ENCODE measurements around the gene TGFBR3. TPM values are rescaled to one million over a fixed set of nuclear protein-coding genes. Genes with fewer than 3 reads are reported as not detected.

TGFBR3 gene
- polyA plus RNA-seq, 3 donors = 91.8 to 124 (median 95.6) TPM

GRCh38 chr1:91776068-91776794 lies 109.7 kb downstream of the TGFBR3 start:
- DNase-seq (ENCODE audit: extremely low read depth in 1 of 11, low read depth in 9 of 11, low spot score in 4 of 11) = no peak

GRCh38 chr1:91775227-91775626 lies 110.7 kb downstream of the TGFBR3 start:
- no peak for DNase-seq (ENCODE audit: extremely low read depth in 1 of 11, low read depth in 9 of 11, low spot score in 4 of 11)

- DNase-seq (ENCODE audit: extremely low read depth in 1 of 11, low read depth in 9 of 11, low spot score in 4 of 11) = no peak
Observed at GRCh38 chr1:91774520-91775203, 111.3 kb downstream of the TGFBR3 start.

- DNase-seq (ENCODE audit: extremely low read depth in 1 of 11, low read depth in 9 of 11, low spot score in 4 of 11) = no peak
Observed at GRCh38 chr1:91771717-91772116, 114.2 kb downstream of the TGFBR3 start.

GRCh38 chr1:91770667-91771268 lies 115.2 kb downstream of the TGFBR3 start:
- DNase-seq (ENCODE audit: extremely low read depth in 1 of 11, low read depth in 9 of 11, low spot score in 4 of 11) = no peak

GRCh38 chr1:91769742-91770141 lies 116.2 kb downstream of the TGFBR3 start:
- DNase-seq (ENCODE audit: extremely low read depth in 1 of 11, low read depth in 9 of 11, low spot score in 4 of 11) = peak in 4 of 11 donors; percentile 38 to 69 (median 61)

- DNase-seq (ENCODE audit: extremely low read depth in 1 of 11, low read depth in 9 of 11, low spot score in 4 of 11) = no peak
Observed at GRCh38 chr1:91768786-91769725, 116.9 kb downstream of the TGFBR3 start.

- DNase-seq (ENCODE audit: extremely low read depth in 1 of 11, low read depth in 9 of 11, low spot score in 4 of 11) = no peak
Observed at GRCh38 chr1:91768120-91768519, 117.8 kb downstream of the TGFBR3 start.

- DNase-seq (ENCODE audit: extremely low read depth in 1 of 11, low read depth in 9 of 11, low spot score in 4 of 11) = no peak
Observed at GRCh38 chr1:91766883-91767282, 119.1 kb downstream of the TGFBR3 start.

- no peak for DNase-seq (ENCODE audit: extremely low read depth in 1 of 11, low read depth in 9 of 11, low spot score in 4 of 11)
Observed at GRCh38 chr1:91765880-91766443, 120.0 kb downstream of the TGFBR3 start.

GRCh38 chr1:91765293-91765692 lies 120.7 kb downstream of the TGFBR3 start:
- DNase-seq (ENCODE audit: extremely low read depth in 1 of 11, low read depth in 9 of 11, low spot score in 4 of 11) = no peak

- no peak for DNase-seq (ENCODE audit: extremely low read depth in 1 of 11, low read depth in 9 of 11, low spot score in 4 of 11)
Observed at GRCh38 chr1:91764471-91765115, 121.4 kb downstream of the TGFBR3 start.

GRCh38 chr1:91763252-91763651 lies 122.7 kb downstream of the TGFBR3 start:
- DNase-seq (ENCODE audit: extremely low read depth in 1 of 11, low read depth in 9 of 11, low spot score in 4 of 11) = no peak

GRCh38 chr1:91761295-91761721 lies 124.6 kb downstream of the TGFBR3 start:
- no peak for DNase-seq (ENCODE audit: extremely low read depth in 1 of 11, low read depth in 9 of 11, low spot score in 4 of 11)

GRCh38 chr1:91760512-91760911 lies 125.4 kb downstream of the TGFBR3 start:
- no peak for DNase-seq (ENCODE audit: extremely low read depth in 1 of 11, low read depth in 9 of 11, low spot score in 4 of 11)

GRCh38 chr1:91759076-91759475 lies 126.9 kb downstream of the TGFBR3 start:
- DNase-seq (ENCODE audit: extremely low read depth in 1 of 11, low read depth in 9 of 11, low spot score in 4 of 11) = no peak

- DNase-seq (ENCODE audit: extremely low read depth in 1 of 11, low read depth in 9 of 11, low spot score in 4 of 11) = no peak
Observed at GRCh38 chr1:91757763-91758460, 128.0 kb downstream of the TGFBR3 start.

Measured in renal cortex interstitium (tissue), 11 donors.